Lung (tissue), 12 donors: Measurements from ENCODE around the gene ZNF48. TPM values are rescaled to one million over a fixed set of nuclear protein-coding genes. Genes with fewer than 3 reads are reported as not detected.
"Not testable (repeated sequence)": the region's sequence is repeated elsewhere in the genome, so short reads cannot be mapped to it uniquely, and the experiment has no call there.

Source experiments
- ATAC-seq: fragments of 200-7000 bp; cut with Tn5 transposase; one replicate; pipeline ENCODE4 v1.9.1; 2020; ENCODE audit warnings: moderate number of reproducible peaks; ENCODE audit not compliant: insufficient read depth, low FRiP score
- DNase-seq, 3 donors: peaks; one replicate each; pipeline ENCODE4 v3.0.0-alpha.2; 2013 to 2017
- H3K27ac ChIP-seq, 2 donors: one replicate each; pipeline ENCODE4 v1.5.1; 2013; ENCODE audit warnings: mild to moderate bottlenecking in 2 of 2, moderate library complexity in 2 of 2, control low read depth in 1 of 2, inconsistent platforms in 1 of 2, low read depth in 1 of 2, low read length in 1 of 2
- H3K27me3 ChIP-seq, 3 donors: one replicate each; pipeline ENCODE4 v1.5.1; 2013; ENCODE audit warnings: low read length in 2 of 3; ENCODE audit not compliant: control insufficient read depth in 3 of 3, insufficient read depth in 3 of 3
- H3K36me3 ChIP-seq, 4 donors: one replicate each; pipeline ENCODE4 v1.5.1; 2013; ENCODE audit warnings: low read length in 4 of 4, mild to moderate bottlenecking in 1 of 4, moderate library complexity in 1 of 4; ENCODE audit not compliant: control insufficient read depth in 4 of 4, insufficient read depth in 4 of 4
- H3K4me1 ChIP-seq, 5 donors: one replicate each; pipeline ENCODE4 v1.5.1; 2013; ENCODE audit warnings: low read length in 5 of 5, mild to moderate bottlenecking in 2 of 5, moderate library complexity in 1 of 5; ENCODE audit not compliant: control insufficient read depth in 5 of 5, insufficient read depth in 5 of 5
- H3K4me3 ChIP-seq: one replicate; pipeline ENCODE4 v1.5.1; 2013; ENCODE audit warnings: mild to moderate bottlenecking, control low read depth, moderate library complexity
- H3K9ac ChIP-seq, 2 donors: one replicate each; pipeline ENCODE4 v1.5.1; 2013; ENCODE audit warnings: low read length in 2 of 2, control low read depth in 1 of 2; ENCODE audit not compliant: insufficient read depth in 1 of 2
- H3K9me3 ChIP-seq, 4 donors: one replicate each; pipeline ENCODE4 v1.5.1; 2013; ENCODE audit warnings: low read length in 3 of 4, mild to moderate bottlenecking in 1 of 4, moderate library complexity in 1 of 4; ENCODE audit not compliant: control insufficient read depth in 4 of 4, insufficient read depth in 3 of 4
- WGBS, 2 donors: extraction: QIAGEN DNeasy Blood & Tissue Kit; methylation state at CpG; one replicate each; pipeline ENCODE4 v1.1.7; 2013; 5-methylcytosine and 5-hydroxymethylcytosine counted together
- polyA plus RNA-seq, 2 donors: library from polyadenylated mRNA; stranded (reverse); fragments of 200-250 nt; gene quantifications; one replicate each; pipeline ENCODE4 v1.2.1, GENCODE V29; 2013
- total RNA-seq, 2 donors: library from RNA; depleted of rRNA in 1 of 2; stranded (reverse); fragments of >200 nt in 1 of 2; gene quantifications; one replicate each; pipeline ENCODE4 v1.2.1, GENCODE V29; 2014 to 2021
- TF ChIP-seq, protein P1 (sequence below): IDR thresholded peaks from 2 replicates; pipeline ENCODE4 v1.5.1; 2012; ENCODE audit warnings: mild to moderate bottlenecking; ENCODE audit errors: control extremely low read depth, extremely low read depth
- donor health status: control.
- donor health status: control.
- donor health status: Bipolar disorder and iron deficiency.
- donor health status: healthy.
- donor health status: DM: yes; HTN: yes; CAD: no.

ZNF48 gene
- total and polyA plus RNA-seq, 4 donors = 4.2 to 8.0 (median 5.0) TPM

DNA sequence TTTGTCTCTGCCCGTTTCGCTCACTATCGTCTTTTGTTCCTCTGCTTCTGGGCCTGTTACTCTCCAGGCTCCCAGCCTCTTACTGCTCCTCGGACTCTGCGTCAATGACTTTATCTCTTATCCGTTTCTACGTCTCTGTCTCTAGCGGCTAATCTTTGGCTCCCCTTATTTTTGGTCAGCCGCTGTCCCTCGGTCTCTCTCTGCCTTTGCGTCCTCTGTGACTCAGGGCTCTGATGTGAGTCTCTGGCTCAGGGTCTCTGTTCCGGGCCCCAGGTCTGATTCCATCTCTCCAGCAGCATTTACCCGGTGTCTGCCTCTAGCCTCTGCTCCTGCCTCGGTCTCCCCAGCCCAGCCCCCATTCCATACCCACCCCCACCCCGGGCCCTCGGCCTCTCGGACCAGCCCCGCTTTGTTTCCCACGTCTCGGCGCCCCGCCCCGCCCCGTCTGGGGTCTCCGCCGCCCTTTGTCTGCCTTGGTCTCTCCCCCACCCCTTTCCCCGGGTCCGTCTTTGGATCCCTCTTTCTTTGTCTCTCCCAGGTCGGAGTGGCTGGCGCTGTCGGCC, 547 bp upstream of the ZNF48 start:
- no peak for ATAC-seq

DNA sequence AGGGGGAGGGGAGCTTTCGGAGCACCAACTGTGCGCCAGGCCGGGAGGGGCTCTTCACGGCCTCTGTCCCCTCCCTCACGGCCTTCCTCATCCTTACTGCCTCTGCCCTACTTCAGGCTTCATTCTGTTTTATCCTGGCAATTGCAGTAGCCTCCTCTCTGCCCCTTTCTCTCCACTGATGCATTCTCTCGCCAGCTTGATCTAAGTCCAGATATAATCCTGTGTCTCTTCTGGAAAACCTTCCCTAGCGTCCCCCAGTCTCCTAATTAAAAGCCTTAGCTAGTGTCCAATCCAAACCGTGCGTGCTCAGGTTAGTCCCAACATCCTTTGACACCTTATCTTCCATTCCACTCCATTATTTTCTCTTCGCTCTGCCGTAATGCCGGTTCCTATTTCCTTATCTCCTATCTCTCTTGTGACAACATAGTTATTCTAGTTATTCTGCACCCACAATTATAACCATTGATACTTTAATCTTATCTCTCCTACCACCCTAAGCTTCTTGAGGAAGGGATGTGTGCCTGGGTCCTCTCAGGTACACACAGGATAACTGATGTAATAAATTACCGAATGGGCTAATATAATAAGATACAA, 869 bp downstream of the ZNF48 start:
- peaks cover 0 to 12% (median 2%) of the 10 kb centered on the region in 4 donors for H3K36me3 ChIP-seq
- WGBS, 2 donors = 15 to 17% methylated on average over 13 of the region's 13 CpGs
- peak overlapping the region; percentile 71 to 95 for H3K27ac ChIP-seq
- no peaks in the 10 kb centered on the region for H3K27me3 ChIP-seq
- TF ChIP-seq, protein P1, sequence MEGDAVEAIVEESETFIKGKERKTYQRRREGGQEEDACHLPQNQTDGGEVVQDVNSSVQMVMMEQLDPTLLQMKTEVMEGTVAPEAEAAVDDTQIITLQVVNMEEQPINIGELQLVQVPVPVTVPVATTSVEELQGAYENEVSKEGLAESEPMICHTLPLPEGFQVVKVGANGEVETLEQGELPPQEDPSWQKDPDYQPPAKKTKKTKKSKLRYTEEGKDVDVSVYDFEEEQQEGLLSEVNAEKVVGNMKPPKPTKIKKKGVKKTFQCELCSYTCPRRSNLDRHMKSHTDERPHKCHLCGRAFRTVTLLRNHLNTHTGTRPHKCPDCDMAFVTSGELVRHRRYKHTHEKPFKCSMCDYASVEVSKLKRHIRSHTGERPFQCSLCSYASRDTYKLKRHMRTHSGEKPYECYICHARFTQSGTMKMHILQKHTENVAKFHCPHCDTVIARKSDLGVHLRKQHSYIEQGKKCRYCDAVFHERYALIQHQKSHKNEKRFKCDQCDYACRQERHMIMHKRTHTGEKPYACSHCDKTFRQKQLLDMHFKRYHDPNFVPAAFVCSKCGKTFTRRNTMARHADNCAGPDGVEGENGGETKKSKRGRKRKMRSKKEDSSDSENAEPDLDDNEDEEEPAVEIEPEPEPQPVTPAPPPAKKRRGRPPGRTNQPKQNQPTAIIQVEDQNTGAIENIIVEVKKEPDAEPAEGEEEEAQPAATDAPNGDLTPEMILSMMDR = no peak
- DNase-seq (no peak), ATAC-seq (no peak)
- peaks cover 0 to 27% (median 4%) of the 10 kb centered on the region in 5 donors for H3K4me1 ChIP-seq
- no peak overlapping the region for H3K9ac ChIP-seq
- no peaks in the 10 kb centered on the region for H3K9me3 ChIP-seq
- peak overlapping the region; percentile 96 for H3K4me3 ChIP-seq

More for the DNA sequence above, 547 bp upstream of the ZNF48 start:
- Histone ChIP-seq H3K4me1 (peaks cover 0 to 19% (median 4%) of the 10 kb centered on the region in 5 donors), H3K36me3 (peaks cover 0 to 12% (median 2%) of the 10 kb centered on the region in 4 donors), H3K27me3 (no peaks in the 10 kb centered on the region), H3K9me3 (no peaks in the 10 kb centered on the region), H3K9ac (peak overlapping the region; percentile 89 to 95), H3K4me3 (peak overlapping the region; percentile 96), H3K27ac (peak overlapping the region; percentile 86 to 95)
- WGBS, 2 donors = 11 to 14% methylated on average over 31 of the region's 31 CpGs
- TF ChIP-seq, protein P1 = no peak
- DNase-seq = peak in 2 of 3 donors; percentile 48 to 65

DNA sequence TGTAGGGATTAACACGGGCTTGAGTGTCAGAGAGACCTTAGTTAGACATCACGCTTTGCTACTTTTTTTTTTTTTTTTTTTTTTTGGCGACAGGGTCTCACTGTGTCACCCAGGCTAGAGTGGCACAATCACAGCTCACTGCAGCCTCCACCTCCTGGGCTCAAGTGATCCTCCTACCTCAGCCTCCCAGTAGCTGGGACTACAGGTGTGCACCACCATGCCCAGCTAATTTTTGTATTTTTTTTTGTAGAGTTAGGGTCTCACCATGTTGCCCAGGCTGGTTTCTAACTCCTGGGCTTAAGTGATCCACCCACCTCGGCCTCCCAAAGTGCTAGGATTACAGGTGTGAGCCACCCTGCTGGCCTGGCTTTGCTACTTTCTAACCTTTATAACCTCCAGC, 1.4 kb downstream of the ZNF48 start:
- not testable (repeated sequence) for ATAC-seq, H3K9ac ChIP-seq, DNase-seq, H3K9me3 ChIP-seq, H3K27me3 ChIP-seq, H3K4me3 ChIP-seq, H3K27ac ChIP-seq
- H3K4me1 ChIP-seq = peaks cover 0 to 28% (median 4%) of the 10 kb centered on the region in 5 donors
- H3K36me3 ChIP-seq = peaks cover 0 to 12% (median 2%) of the 10 kb centered on the region in 4 donors
- 78 to 84% methylated on average over 4 of the region's 4 CpGs for WGBS, 2 donors

DNA sequence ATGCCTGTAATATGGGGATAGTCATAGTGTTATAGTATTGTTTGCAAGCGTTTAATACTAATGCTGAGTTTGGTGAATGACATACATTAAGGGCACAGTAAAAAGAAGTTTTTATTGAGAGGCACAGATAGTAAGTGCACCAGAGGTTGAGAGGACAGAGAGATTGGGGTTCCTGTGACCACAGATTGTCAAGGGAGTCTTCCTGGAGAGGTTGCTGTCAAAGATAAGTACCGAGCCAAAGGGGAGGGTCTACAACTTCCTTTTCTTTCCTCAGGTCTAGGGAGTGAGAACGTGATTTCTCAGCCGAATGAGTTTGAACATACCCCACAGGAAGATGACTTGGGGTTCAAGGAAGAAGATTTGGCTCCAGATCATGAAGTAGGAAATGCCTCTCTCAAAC, 1.8 kb downstream of the ZNF48 start:
- ATAC-seq (no peak), DNase-seq (no peak)
- WGBS, 2 donors = 50 to 67% methylated on average over 4 of the region's 4 CpGs
- TF ChIP-seq, protein P1 = no peak
- no peak overlapping the region for H3K27ac ChIP-seq
- H3K4me3 ChIP-seq = no peak overlapping the region
- no peaks in the 10 kb centered on the region for H3K9me3 ChIP-seq
- no peaks in the 10 kb centered on the region for H3K27me3 ChIP-seq
- H3K36me3 ChIP-seq = peaks cover 0 to 12% (median 2%) of the 10 kb centered on the region in 4 donors
- no peak overlapping the region for H3K9ac ChIP-seq
- H3K4me1 ChIP-seq = peaks cover 0 to 28% (median 4%) of the 10 kb centered on the region in 5 donors
